Measurements from ENCODE around the gene B4GALNT4. TPM values are rescaled to one million over a fixed set of nuclear protein-coding genes. Genes with fewer than 3 reads are reported as not detected.

The B4GALNT4 gene
- total RNA-seq, 1 donor from 2014 or later: 1.5 TPM

- peaks cover 17% of the 10 kb centered on the region for H3K36me3 Mint-ChIP-seq (ENCODE audit: low read depth)
Observed at GRCh38 chr11:428295-428694, 59.0 kb downstream of the B4GALNT4 start.

DNA sequence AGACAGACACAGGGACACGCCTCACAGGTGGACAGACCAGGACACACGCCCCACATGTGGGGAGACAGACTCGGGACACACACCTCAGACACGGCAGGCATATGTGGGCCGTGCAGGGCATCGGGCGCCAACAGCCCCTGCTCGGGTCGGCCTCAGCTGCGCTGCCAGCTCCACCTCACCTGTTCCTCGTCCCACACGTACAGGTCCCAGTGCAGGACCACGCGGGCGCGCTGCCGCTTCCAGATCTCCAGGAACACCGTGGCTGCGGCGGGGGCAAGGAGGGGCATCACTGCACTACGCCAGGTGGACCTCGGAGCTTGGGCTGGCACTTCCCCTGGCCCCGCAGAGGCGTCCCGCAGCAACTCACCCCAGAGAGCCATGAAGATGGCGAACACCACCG is 60.1 kb downstream of the B4GALNT4 start:
- no peaks in the 10 kb centered on the region for H3K4me1 Mint-ChIP-seq (ENCODE audit: low read depth)
- no peaks in the 10 kb centered on the region for H3K27me3 Mint-ChIP-seq (ENCODE audit: low read depth)
- no peaks in the 10 kb centered on the region for H3K9me3 Mint-ChIP-seq
- H3K36me3 Mint-ChIP-seq (ENCODE audit: low read depth): peaks cover 16% of the 10 kb centered on the region
- no peak for DNase-seq (ENCODE audit: low spot score)
- no peak overlapping the region for H3K4me3 Mint-ChIP-seq (ENCODE audit: low read depth)
- no peak overlapping the region for H3K27ac Mint-ChIP-seq
- intact Hi-C loops (cut with micrococcal nuclease): no loop called here

More at GRCh38 chr11:428295-428694, 59.0 kb downstream of the B4GALNT4 start:
- H3K4me3 Mint-ChIP-seq (ENCODE audit: low read depth): no peak overlapping the region
- H3K9me3 Mint-ChIP-seq: no peaks in the 10 kb centered on the region
- no peaks in the 10 kb centered on the region for H3K4me1 Mint-ChIP-seq (ENCODE audit: low read depth)
- intact Hi-C loops (cut with micrococcal nuclease): no loop called here
- no peak overlapping the region for H3K27ac Mint-ChIP-seq
- no peak for DNase-seq (ENCODE audit: low spot score)
- H3K27me3 Mint-ChIP-seq (ENCODE audit: low read depth): no peaks in the 10 kb centered on the region

DNA sequence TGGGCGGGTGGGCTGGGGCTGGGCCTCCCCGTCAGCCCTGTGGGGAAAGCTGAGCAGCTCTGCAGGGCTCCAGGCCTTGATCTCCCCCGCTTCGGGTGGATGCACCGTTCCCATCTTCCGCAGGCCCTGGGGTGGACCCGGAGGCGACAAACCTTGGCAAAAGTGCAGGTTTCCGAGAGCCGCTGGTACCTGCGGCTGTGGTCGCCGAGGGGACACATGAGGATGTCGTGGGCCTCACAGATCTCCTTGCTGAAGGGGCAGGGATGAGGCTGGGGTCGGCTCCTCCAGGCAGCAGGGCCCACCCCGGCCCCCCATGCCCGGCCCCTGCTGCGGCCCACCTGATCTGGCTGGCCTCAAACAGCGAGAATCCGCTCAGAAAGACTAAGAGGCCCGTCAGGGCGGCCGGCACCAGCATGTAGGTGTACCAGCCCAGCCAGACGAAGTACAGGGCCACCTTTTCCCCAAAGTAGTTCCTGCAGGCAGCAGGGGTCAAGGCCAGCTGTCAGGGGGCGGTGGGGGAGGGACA is 60.7 kb downstream of the B4GALNT4 start:
- Mint-ChIP-seq H3K27ac (no peak overlapping the region), H3K4me1 (ENCODE audit: low read depth) (no peaks in the 10 kb centered on the region), H3K27me3 (ENCODE audit: low read depth) (no peaks in the 10 kb centered on the region), H3K4me3 (ENCODE audit: low read depth) (no peak overlapping the region), H3K9me3 (no peaks in the 10 kb centered on the region), H3K36me3 (ENCODE audit: low read depth) (peaks cover 12% of the 10 kb centered on the region)
- intact Hi-C loops (cut with micrococcal nuclease): no loop called here
- no peak for DNase-seq (ENCODE audit: low spot score)

Other genes with a start within 250 kb of the B4GALNT4 start
- gene SCGB1C1, start 176.4 kb upstream of the B4GALNT4 start, total RNA-seq: not detected in 2 replicates
- gene BET1L, start 162.1 kb upstream of the B4GALNT4 start, total RNA-seq: 43.7 and 46.3 TPM in 2 replicates
- gene RIC8A, start 161.8 kb upstream of the B4GALNT4 start, total RNA-seq: 109 and 110 TPM in 2 replicates
- 17.0 and 17.3 TPM in 2 replicates for gene SIRT3, start 133.2 kb upstream of the B4GALNT4 start, total RNA-seq
- gene PSMD13, start 132.5 kb upstream of the B4GALNT4 start, total RNA-seq: 255 and 258 TPM in 2 replicates
- gene NLRP6, start 91.1 kb upstream of the B4GALNT4 start, total RNA-seq: 0.97 and 1.1 TPM in 2 replicates
- gene PGGHG, start 80.4 kb upstream of the B4GALNT4 start, total RNA-seq: 62.0 and 62.8 TPM in 2 replicates
- gene IFITM5, start 70.0 kb upstream of the B4GALNT4 start, total RNA-seq: not detected in 2 replicates
- 680 and 689 TPM in 2 replicates for gene IFITM2, start 61.7 kb upstream of the B4GALNT4 start, total RNA-seq
- 256 and 260 TPM in 2 replicates for gene IFITM1, start 55.5 kb upstream of the B4GALNT4 start, total RNA-seq
- gene IFITM3, start 48.6 kb upstream of the B4GALNT4 start, total RNA-seq: 3.5 and 3.7 TPM in 2 replicates
- gene PKP3, start 24.7 kb downstream of the B4GALNT4 start, total RNA-seq: not detected in 2 replicates
- gene SIGIRR, start 45.5 kb downstream of the B4GALNT4 start, total RNA-seq: 41.5 and 53.4 TPM in 2 replicates
- 35.4 and 36.9 TPM in 2 replicates for gene ANO9, start 72.5 kb downstream of the B4GALNT4 start, total RNA-seq
- 32.1 and 34.4 TPM in 2 replicates for gene PTDSS2, start 80.8 kb downstream of the B4GALNT4 start, total RNA-seq
- gene RNH1, start 137.7 kb downstream of the B4GALNT4 start, total RNA-seq: 126 and 127 TPM in 2 replicates
- gene HRAS, start 166.1 kb downstream of the B4GALNT4 start, total RNA-seq: 70.5 and 71.5 TPM in 2 replicates
- gene LRRC56, start 168.0 kb downstream of the B4GALNT4 start, total RNA-seq: 1.3 and 2.2 TPM in 2 replicates
- gene LMNTD2, start 191.2 kb downstream of the B4GALNT4 start, total RNA-seq: 1.1 and 1.3 TPM in 2 replicates
- gene RASSF7, start 191.5 kb downstream of the B4GALNT4 start, total RNA-seq: 19.6 and 20.3 TPM in 2 replicates
- 53.7 and 54.0 TPM in 2 replicates for gene PHRF1, start 207.0 kb downstream of the B4GALNT4 start, total RNA-seq
- 26.8 and 30.3 TPM in 2 replicates for gene IRF7, start 246.5 kb downstream of the B4GALNT4 start, total RNA-seq

All from activated T-helper 2 cell treated with anti-CD3 and anti-CD28 coated beads, Interferon-gamma antibody, Interleukin-2, Interleukin-4, amounts not matched to agents 10 μg/mL and 5 μg/mL and 100 μg/mL, durations not matched to agents 14 hours and 24 hours and 36 hours (primary cell).